Progenitor cell of endocrine pancreas (in vitro differentiated cells): Measurements from ENCODE around the gene KCNQ4. TPM values are rescaled to one million over a fixed set of nuclear protein-coding genes. Genes with fewer than 3 reads are reported as not detected.

Experiments used
- DNase-seq: peaks from one replicate; pipeline ENCODE4 v3.0.0; 2021; ENCODE audit warnings: low spot score; ENCODE audit not compliant: unreplicated experiment
- H3K27ac Mint-ChIP-seq: 2 replicates; pipeline ENCODE4 v1.8.0; 2021; ENCODE audit warnings: mild to moderate bottlenecking, moderate library complexity, mixed read lengths
- H3K27me3 Mint-ChIP-seq: 2 replicates; pipeline ENCODE4 v1.8.0; 2021; ENCODE audit warnings: mixed read lengths
- H3K36me3 Mint-ChIP-seq: 2 replicates; pipeline ENCODE4 v1.8.0; 2022; ENCODE audit warnings: mixed read lengths; ENCODE audit not compliant: insufficient read depth
- H3K4me1 Mint-ChIP-seq: 2 replicates; pipeline ENCODE4 v1.8.0; 2021; ENCODE audit warnings: low read depth, mixed read lengths
- H3K4me3 Mint-ChIP-seq: 2 replicates; pipeline ENCODE4 v1.8.0; 2021; ENCODE audit warnings: low read depth, mild to moderate bottlenecking, moderate library complexity, mixed read lengths
- H3K9me3 Mint-ChIP-seq: 2 replicates; pipeline ENCODE4 v1.8.0; 2021; ENCODE audit warnings: low read depth, mixed read lengths
- CTCF ChIP-seq: fragments of 200-600 bp; sonication (generic); IDR thresholded peaks from one replicate; pipeline ENCODE4 v1.5.0; 2021; ENCODE audit warnings: antibody characterized with exemption, mild to moderate bottlenecking; ENCODE audit not compliant: unreplicated experiment
- total RNA-seq: library from RNA; stranded (reverse); gene quantifications from 2 replicates; pipeline ENCODE4 v1.2.1, GENCODE V29; 2021

Gene KCNQ4
- total RNA-seq, 1 donor from 2014 or later: 0.67 TPM

- TF ChIP-seq CTCF: no peak
- Mint-ChIP-seq H3K27ac (no peak overlapping the region), H3K4me1 (no peaks in the 10 kb centered on the region), H3K36me3 (no peaks in the 10 kb centered on the region), H3K9me3 (no peaks in the 10 kb centered on the region), H3K4me3 (no peak overlapping the region), H3K27me3 (peaks cover 50% of the 10 kb centered on the region)
- no peak for DNase-seq
Observed at GRCh38 chr1:40798366-40799281, 15.0 kb downstream of the KCNQ4 start.

GRCh38 chr1:40799351-40799867 is 15.8 kb downstream of the KCNQ4 start:
- H3K4me1 Mint-ChIP-seq: no peaks in the 10 kb centered on the region
- no peak overlapping the region for H3K27ac Mint-ChIP-seq
- no peak for DNase-seq
- H3K9me3 Mint-ChIP-seq: no peaks in the 10 kb centered on the region
- no peak for TF ChIP-seq CTCF
- no peaks in the 10 kb centered on the region for H3K36me3 Mint-ChIP-seq
- H3K27me3 Mint-ChIP-seq: peaks cover 45% of the 10 kb centered on the region
- no peak overlapping the region for H3K4me3 Mint-ChIP-seq

- Mint-ChIP-seq H3K36me3 (no peaks in the 10 kb centered on the region), H3K4me3 (no peak overlapping the region), H3K27me3 (peaks cover 48% of the 10 kb centered on the region), H3K9me3 (no peaks in the 10 kb centered on the region), H3K27ac (no peak overlapping the region), H3K4me1 (no peaks in the 10 kb centered on the region)
- no peak for TF ChIP-seq CTCF
- no peak for DNase-seq
Observed at GRCh38 chr1:40801742-40802077, 18.1 kb downstream of the KCNQ4 start.

GRCh38 chr1:40802078-40802741 is 18.6 kb downstream of the KCNQ4 start:
- Mint-ChIP-seq H3K27ac (no peak overlapping the region), H3K27me3 (peaks cover 44% of the 10 kb centered on the region), H3K36me3 (no peaks in the 10 kb centered on the region), H3K9me3 (no peaks in the 10 kb centered on the region), H3K4me1 (no peaks in the 10 kb centered on the region), H3K4me3 (peak overlapping the region; percentile 49)
- no peak for TF ChIP-seq CTCF
- peak; percentile 50 for DNase-seq

GRCh38 chr1:40802742-40803113 is 19.1 kb downstream of the KCNQ4 start:
- Mint-ChIP-seq H3K9me3 (no peaks in the 10 kb centered on the region), H3K27ac (no peak overlapping the region), H3K27me3 (peaks cover 39% of the 10 kb centered on the region), H3K4me3 (no peak overlapping the region), H3K4me1 (no peaks in the 10 kb centered on the region), H3K36me3 (no peaks in the 10 kb centered on the region)
- DNase-seq: no peak
- TF ChIP-seq CTCF: no peak
